Measurements from ENCODE around the gene RPL7L1. TPM values are rescaled to one million over a fixed set of nuclear protein-coding genes. Genes with fewer than 3 reads are reported as not detected.
A peak's percentile ranks its signal among the peaks of the same experiment; 100 is the strongest.

The RPL7L1 gene
- total and polyA plus RNA-seq, 2 of the 13 experiments (the other 11 are each of a cell fraction or from before 2014, with no cell fraction given): 51.6 to 179 TPM

DNA sequence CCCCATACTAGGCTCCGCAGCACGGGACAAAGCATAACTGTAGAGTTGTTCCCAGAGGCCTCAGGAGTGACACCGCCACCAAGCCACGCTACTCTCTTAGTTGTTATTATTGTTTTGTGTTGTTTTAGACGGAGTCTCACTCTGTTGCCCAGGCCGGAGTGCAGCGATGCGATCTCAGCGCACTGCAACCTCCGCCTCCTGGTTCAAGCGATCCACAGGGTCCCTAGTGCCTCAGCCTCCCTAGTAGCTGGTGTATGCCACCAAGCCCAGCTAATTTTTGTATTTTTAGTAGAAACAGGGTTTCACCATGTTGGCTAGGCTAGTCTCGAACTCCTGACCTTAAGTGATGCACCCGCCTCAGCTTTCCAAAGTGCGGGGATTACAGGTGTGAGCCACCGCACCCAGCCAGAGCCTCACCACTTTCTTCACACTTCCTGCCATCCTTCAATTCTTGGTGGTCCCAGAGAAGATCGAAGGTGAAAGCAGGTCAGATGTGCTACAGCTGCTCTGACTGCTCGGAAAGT, 11.8 kb downstream of the RPL7L1 start (continued):
- TF ChIP-seq, protein P1, sequence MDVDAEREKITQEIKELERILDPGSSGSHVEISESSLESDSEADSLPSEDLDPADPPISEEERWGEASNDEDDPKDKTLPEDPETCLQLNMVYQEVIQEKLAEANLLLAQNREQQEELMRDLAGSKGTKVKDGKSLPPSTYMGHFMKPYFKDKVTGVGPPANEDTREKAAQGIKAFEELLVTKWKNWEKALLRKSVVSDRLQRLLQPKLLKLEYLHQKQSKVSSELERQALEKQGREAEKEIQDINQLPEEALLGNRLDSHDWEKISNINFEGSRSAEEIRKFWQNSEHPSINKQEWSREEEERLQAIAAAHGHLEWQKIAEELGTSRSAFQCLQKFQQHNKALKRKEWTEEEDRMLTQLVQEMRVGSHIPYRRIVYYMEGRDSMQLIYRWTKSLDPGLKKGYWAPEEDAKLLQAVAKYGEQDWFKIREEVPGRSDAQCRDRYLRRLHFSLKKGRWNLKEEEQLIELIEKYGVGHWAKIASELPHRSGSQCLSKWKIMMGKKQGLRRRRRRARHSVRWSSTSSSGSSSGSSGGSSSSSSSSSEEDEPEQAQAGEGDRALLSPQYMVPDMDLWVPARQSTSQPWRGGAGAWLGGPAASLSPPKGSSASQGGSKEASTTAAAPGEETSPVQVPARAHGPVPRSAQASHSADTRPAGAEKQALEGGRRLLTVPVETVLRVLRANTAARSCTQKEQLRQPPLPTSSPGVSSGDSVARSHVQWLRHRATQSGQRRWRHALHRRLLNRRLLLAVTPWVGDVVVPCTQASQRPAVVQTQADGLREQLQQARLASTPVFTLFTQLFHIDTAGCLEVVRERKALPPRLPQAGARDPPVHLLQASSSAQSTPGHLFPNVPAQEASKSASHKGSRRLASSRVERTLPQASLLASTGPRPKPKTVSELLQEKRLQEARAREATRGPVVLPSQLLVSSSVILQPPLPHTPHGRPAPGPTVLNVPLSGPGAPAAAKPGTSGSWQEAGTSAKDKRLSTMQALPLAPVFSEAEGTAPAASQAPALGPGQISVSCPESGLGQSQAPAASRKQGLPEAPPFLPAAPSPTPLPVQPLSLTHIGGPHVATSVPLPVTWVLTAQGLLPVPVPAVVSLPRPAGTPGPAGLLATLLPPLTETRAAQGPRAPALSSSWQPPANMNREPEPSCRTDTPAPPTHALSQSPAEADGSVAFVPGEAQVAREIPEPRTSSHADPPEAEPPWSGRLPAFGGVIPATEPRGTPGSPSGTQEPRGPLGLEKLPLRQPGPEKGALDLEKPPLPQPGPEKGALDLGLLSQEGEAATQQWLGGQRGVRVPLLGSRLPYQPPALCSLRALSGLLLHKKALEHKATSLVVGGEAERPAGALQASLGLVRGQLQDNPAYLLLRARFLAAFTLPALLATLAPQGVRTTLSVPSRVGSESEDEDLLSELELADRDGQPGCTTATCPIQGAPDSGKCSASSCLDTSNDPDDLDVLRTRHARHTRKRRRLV (CRISPR knock-in tag; IDR thresholded peaks at IDR 0.05): no peak
- TF ChIP-seq KLF11 (CRISPR knock-in tag; IDR thresholded peaks at IDR 0.05): no peak
- TF ChIP-seq ZNF580 (CRISPR knock-in tag; IDR thresholded peaks at IDR 0.05; ENCODE audit: borderline replicate concordance, low read depth): no peak
- TF ChIP-seq ZNF3 (CRISPR knock-in tag; IDR thresholded peaks at IDR 0.05): no peak
- no peak for TF ChIP-seq ZNF775 (CRISPR knock-in tag; IDR thresholded peaks at IDR 0.05; ENCODE audit: borderline replicate concordance)
- TF ChIP-seq ZNF841 (CRISPR knock-in tag; IDR thresholded peaks at IDR 0.05; ENCODE audit: borderline replicate concordance): no peak
- no peak for TF ChIP-seq ZNF609 (CRISPR knock-in tag; IDR thresholded peaks at IDR 0.05; ENCODE audit: borderline replicate concordance)
- no peak for TF ChIP-seq CREM (IDR thresholded peaks at IDR 0.05)
- TF ChIP-seq CREM (CRISPR knock-in tag; IDR thresholded peaks at IDR 0.05): no peak
- TF ChIP-seq ZNF30 (CRISPR knock-in tag; IDR thresholded peaks at IDR 0.05): 0 out of 2 replicates have a peak, but pooled peaks have one; percentile 69
- TF ChIP-seq ZFP36L2 (CRISPR knock-in tag; IDR thresholded peaks at IDR 0.05): no peak
- no peak for TF ChIP-seq ZNF615 (CRISPR knock-in tag; IDR thresholded peaks at IDR 0.05; ENCODE audit: borderline replicate concordance)
- TF ChIP-seq PHF21A (CRISPR knock-in tag; IDR thresholded peaks at IDR 0.05): 0 out of 2 replicates have a peak, but pooled peaks have one; percentile 4
- peak; percentile 37 for TF ChIP-seq PRPF4 (IDR thresholded peaks at IDR 0.05; ENCODE audit: low read depth, low read length, poor library complexity, severe bottlenecking)
- no peak for TF ChIP-seq POGZ (CRISPR knock-in tag; IDR thresholded peaks at IDR 0.05)
- TF ChIP-seq ZFY (CRISPR knock-in tag; IDR thresholded peaks at IDR 0.05): no peak
- TF ChIP-seq SKI (IDR thresholded peaks at IDR 0.05; ENCODE audit: partially characterized antibody): no peak
- TF ChIP-seq ZMAT3 (CRISPR knock-in tag; conservative IDR thresholded peaks at IDR 0.05): no peak
